ENCODE measurements around the gene CHCHD2.
"Not testable (repeated sequence)": the region's sequence is repeated elsewhere in the genome, so short reads cannot be mapped to it uniquely, and the experiment has no call there.

CHCHD2 gene

GRCh38 chr7:56074371-56074791 lies 31.9 kb downstream of the CHCHD2 start:
- no peak overlapping the region for H3K4me3 Mint-ChIP-seq
- peak; percentile 72 for DNase-seq
- H3K9me3 Mint-ChIP-seq, result no peaks in the 10 kb centered on the region
- H3K27me3 Mint-ChIP-seq, result no peaks in the 10 kb centered on the region
- peak overlapping the region; percentile 68 for H3K27ac Mint-ChIP-seq
- peaks cover 27 to 34% of the 10 kb centered on the region in 2 donors for H3K36me3 Mint-ChIP-seq
- peak; percentile 96 to 97 for ATAC-seq (replicated peaks)
- H3K4me1 Mint-ChIP-seq, result peaks cover 2 to 7% of the 10 kb centered on the region in 2 donors

- peaks cover 20 to 35% of the 10 kb centered on the region in 2 donors for H3K4me1 Mint-ChIP-seq
- not testable (repeated sequence) for H3K27me3 Mint-ChIP-seq; H3K27ac Mint-ChIP-seq; DNase-seq; H3K9me3 Mint-ChIP-seq; ATAC-seq (replicated peaks); H3K4me3 Mint-ChIP-seq
- peaks cover 38 to 42% of the 10 kb centered on the region in 2 donors for H3K36me3 Mint-ChIP-seq
Measured at GRCh38 chr7:56066376-56066775, 39.9 kb downstream of the CHCHD2 start.

GRCh38 chr7:56063882-56064625 lies 42.2 kb downstream of the CHCHD2 start, which contains the start of gene SUMF2:
Gene SUMF2, plus strand, starts transcription at chr7:56064286. Its CDS starts 26 bp downstream, at chr7:56064312.
- Mint-ChIP-seq H3K27me3 (no peaks in the 10 kb centered on the region), H3K4me1 (peaks cover 24 to 40% of the 10 kb centered on the region in 2 donors), H3K9me3 (no peaks in the 10 kb centered on the region), H3K36me3 (peaks cover 40 to 46% of the 10 kb centered on the region in 2 donors), H3K4me3 (peak within 1 kb of the TSS; percentile 86 to 93), H3K27ac (peak within 1 kb of the TSS; percentile 94)
- ATAC-seq (replicated peaks), result peak; percentile 89 to 91
- DNase-seq, result peak; percentile 85

GRCh38 chr7:56063500-56063881 lies 42.8 kb downstream of the CHCHD2 start:
- no peak for ATAC-seq (replicated peaks)
- peak overlapping the region; percentile 86 to 93 for H3K4me3 Mint-ChIP-seq
- DNase-seq, result no peak
- H3K27me3 Mint-ChIP-seq, result no peaks in the 10 kb centered on the region
- H3K36me3 Mint-ChIP-seq, result peaks cover 34 to 42% of the 10 kb centered on the region in 2 donors
- no peaks in the 10 kb centered on the region for H3K9me3 Mint-ChIP-seq
- H3K4me1 Mint-ChIP-seq, result peaks cover 24 to 40% of the 10 kb centered on the region in 2 donors
- peak overlapping the region; percentile 94 for H3K27ac Mint-ChIP-seq

GRCh38 chr7:56062382-56062781 lies 43.9 kb downstream of the CHCHD2 start:
- Mint-ChIP-seq H3K27ac (peak overlapping the region; percentile 14), H3K4me3 (peak overlapping the region in 1 of 2 donors; percentile 7), H3K36me3 (peaks cover 41 to 49% of the 10 kb centered on the region in 2 donors), H3K9me3 (no peaks in the 10 kb centered on the region), H3K27me3 (no peaks in the 10 kb centered on the region), H3K4me1 (peaks cover 24 to 45% of the 10 kb centered on the region in 2 donors)
- DNase-seq, result no peak
- no peak for ATAC-seq (replicated peaks)

- Mint-ChIP-seq H3K27me3 (no peaks in the 10 kb centered on the region), H3K36me3 (peaks cover 25 to 36% of the 10 kb centered on the region in 2 donors), H3K9me3 (no peaks in the 10 kb centered on the region), H3K4me1 (peaks cover 11 to 40% of the 10 kb centered on the region in 2 donors), H3K27ac (peak overlapping the region; percentile 31), H3K4me3 (peak overlapping the region; percentile 14 to 25)
- ATAC-seq (replicated peaks), result no peak
- no peak for DNase-seq
Measured at GRCh38 chr7:56053993-56054392, 52.3 kb downstream of the CHCHD2 start.

- no peak overlapping the region for H3K27ac Mint-ChIP-seq
- no peak for ATAC-seq (replicated peaks)
- peaks cover 11 to 40% of the 10 kb centered on the region in 2 donors for H3K4me1 Mint-ChIP-seq
- no peaks in the 10 kb centered on the region for H3K9me3 Mint-ChIP-seq
- H3K4me3 Mint-ChIP-seq, result peak overlapping the region; percentile 21 to 76
- H3K36me3 Mint-ChIP-seq, result peaks cover 25 to 35% of the 10 kb centered on the region in 2 donors
- H3K27me3 Mint-ChIP-seq, result no peaks in the 10 kb centered on the region
- DNase-seq, result no peak
Measured at GRCh38 chr7:56053379-56053778, 52.9 kb downstream of the CHCHD2 start.

All from stimulated activated naive B cell treated with anti-CD40 and anti-IgM and Interleukin-4, amounts not matched to agents 10 μg/mL and 1 μg/mL and 100 μg/mL, for 72 hours (primary cell).